SK-N-SH (cell line): ENCODE data around the gene TBKBP1. TPM values are rescaled to one million over a fixed set of nuclear protein-coding genes. Genes with fewer than 3 reads are reported as not detected.

ENCODE experiments used
- CTCF ChIA-PET: fragments of 300-600, 350-600 bp; formaldehyde crosslinking; extraction: SDS; loops from one replicate; lab custom pipeline; 2021; lab: Yijun Ruan, JAX
- POLR2A ChIA-PET: fragments of 350-600 bp; sonication (Branson Sonifier 250); formaldehyde crosslinking; extraction: SDS; loops from one replicate; lab custom pipeline; 2020; ENCODE audit warnings: antibody characterized with exemption, inconsistent platforms; lab: Yijun Ruan, JAX
- DNase-seq: peaks from one replicate; pipeline ENCODE4 v3.0.0; 2012
- H2AFZ ChIP-seq: fragments of 200-600 bp; sonication (generic); 2 replicates; pipeline ENCODE4 v1.8.1; 2016; ENCODE audit warnings: antibody characterized with exemption, mild to moderate bottlenecking, low read depth
- H3F3A ChIP-seq: fragments of 200-600 bp; sonication (generic); replicated peaks from 2 replicates; pipeline ENCODE3; 2016; ENCODE audit warnings: antibody characterized with exemption, mild to moderate bottlenecking; ENCODE audit not compliant: insufficient read depth
- H3K27ac ChIP-seq, 2 experiments: fragments of 200-500 bp in 1 of 2; fragments of 200-600 bp in 1 of 2; sonication (Bioruptor generic) in 1 of 2; sonication (generic), shearing (Covaris generic) in 1 of 2; 2 replicates each; pipeline versions ENCODE4 v1.5.1 to v1.6.1; 2014 to 2016; ENCODE audit warnings: low read depth in 2 of 2, inconsistent platforms in 1 of 2, low read length in 1 of 2, mild to moderate bottlenecking in 1 of 2, mixed read lengths in 1 of 2
- H3K27me3 ChIP-seq: fragments of 200-600 bp; sonication (generic), shearing (Covaris generic); 2 replicates; pipeline ENCODE4 v1.6.1; 2016; ENCODE audit warnings: mixed run types; ENCODE audit not compliant: insufficient read depth
- H3K36me3 ChIP-seq, 2 experiments: fragments of 200-500 bp in 1 of 2; fragments of 200-600 bp in 1 of 2; sonication (Bioruptor generic) in 1 of 2; sonication (generic) in 1 of 2; replicated peaks in 1 of 2; 2 replicates each; pipeline versions ENCODE3 to v1.5.1; 2014 to 2016; ENCODE audit warnings: low read length in 1 of 2, mild to moderate bottlenecking in 1 of 2; ENCODE audit not compliant: insufficient read depth in 2 of 2, control insufficient read depth in 1 of 2
- H3K4me1 ChIP-seq, 2 experiments: fragments of 200-500 bp in 1 of 2; fragments of 200-600 bp in 1 of 2; sonication (Bioruptor generic) in 1 of 2; sonication (generic), shearing (Covaris generic) in 1 of 2; 2 replicates each; pipeline versions ENCODE4 v1.5.1 to v1.6.1; 2014 to 2016; ENCODE audit warnings: low read depth in 1 of 2, low read length in 1 of 2, mixed run types in 1 of 2; ENCODE audit not compliant: insufficient read depth in 2 of 2, control insufficient read depth in 1 of 2
- H3K4me2 ChIP-seq: fragments of 200-600 bp; sonication (generic), shearing (Covaris generic); 2 replicates; pipeline ENCODE4 v1.6.1; 2017; ENCODE audit warnings: mixed run types
- H3K4me3 ChIP-seq, 2 experiments: fragments of 200-500 bp in 1 of 2; fragments of 200-600 bp in 1 of 2; sonication (Bioruptor generic) in 1 of 2; sonication (generic), shearing (Covaris generic) in 1 of 2; 2 replicates each; pipeline versions ENCODE4 v1.5.1 to v1.8.1; 2014 to 2016; ENCODE audit warnings: low read depth in 2 of 2, inconsistent platforms in 1 of 2, low read length in 1 of 2, mild to moderate bottlenecking in 1 of 2, mixed read lengths in 1 of 2, moderate library complexity in 1 of 2
- H3K79me2 ChIP-seq: fragments of 200-600 bp; sonication (generic); 2 replicates; pipeline ENCODE4 v1.8.1; 2017; ENCODE audit warnings: mild to moderate bottlenecking; ENCODE audit not compliant: insufficient read depth
- H3K9ac ChIP-seq: fragments of 200-600 bp; sonication (generic); 2 replicates; pipeline ENCODE4 v1.6.1; 2017; ENCODE audit warnings: mixed run types
- H3K9me2 ChIP-seq: fragments of 200-600 bp; sonication (generic); 2 replicates; pipeline ENCODE4 v1.6.1; 2017; ENCODE audit warnings: mixed run types
- H3K9me3 ChIP-seq: fragments of 200-600 bp; sonication (generic); 2 replicates; pipeline ENCODE4 v1.6.1; 2017; ENCODE audit warnings: mixed run types, mild to moderate bottlenecking, moderate library complexity
- H4K20me1 ChIP-seq: fragments of 200-600 bp; sonication (generic); 2 replicates; pipeline ENCODE4 v1.6.1; 2017; ENCODE audit warnings: mild to moderate bottlenecking, mixed run types; ENCODE audit not compliant: insufficient read depth
- CHD2 ChIP-seq: fragments of 150-350 bp; IDR thresholded peaks from 2 replicates; pipeline ENCODE4 v1.6.1; 2018; ENCODE audit warnings: low read length; ENCODE audit not compliant: partially characterized antibody
- CTCF ChIP-seq: fragments of 200-600 bp; sonication (generic); IDR thresholded peaks from 2 replicates; pipeline ENCODE4 v1.6.1; 2017; ENCODE audit warnings: antibody characterized with exemption, mild to moderate bottlenecking, moderate library complexity
- FOXM1 ChIP-seq: IDR thresholded peaks from 2 replicates; pipeline ENCODE4 v1.4.0; 2012; ENCODE audit warnings: low read depth, mild to moderate bottlenecking
- MEF2A ChIP-seq: IDR thresholded peaks from 2 replicates; pipeline ENCODE4 v1.4.0; 2012; ENCODE audit warnings: low read depth, borderline replicate concordance
- REST ChIP-seq: IDR thresholded peaks from 2 replicates; pipeline ENCODE4 v1.6.1; 2012; ENCODE audit warnings: mild to moderate bottlenecking, low read depth, low read length, moderate library complexity
- RFX5 ChIP-seq: IDR thresholded peaks from 2 replicates; pipeline ENCODE4 v1.6.1; 2012; ENCODE audit warnings: mild to moderate bottlenecking, improper control_type of control experiment, low read length
- RXRA ChIP-seq: IDR thresholded peaks from 2 replicates; pipeline ENCODE4 v1.4.0; 2012; ENCODE audit warnings: low read depth, mild to moderate bottlenecking, borderline replicate concordance
- SIN3A ChIP-seq: IDR thresholded peaks from 2 replicates; pipeline ENCODE4 v1.6.1; 2012; ENCODE audit warnings: low read depth, mild to moderate bottlenecking, low read length, moderate library complexity, borderline replicate concordance
- SMC3 ChIP-seq: IDR thresholded peaks from 2 replicates; pipeline ENCODE4 v1.6.1; 2012; ENCODE audit warnings: low read depth, low read length, improper control_type of control experiment
- TCF12 ChIP-seq: IDR thresholded peaks from 2 replicates; pipeline ENCODE4 v1.4.0; 2012
- USF1 ChIP-seq: IDR thresholded peaks from 2 replicates; pipeline ENCODE4 v1.4.0; 2012; ENCODE audit warnings: low read depth, borderline replicate concordance
- USF2 ChIP-seq: fragments of 150-350 bp; IDR thresholded peaks from 2 replicates; pipeline ENCODE4 v1.6.1; 2017; ENCODE audit warnings: antibody characterized with exemption, low read length, low read depth, borderline replicate concordance
- WGBS: methylation state at CpG from one replicate; pipeline ENCODE4 v1.1.6; 2017; ENCODE audit warnings: low lambda C conversion rate; 5-methylcytosine and 5-hydroxymethylcytosine counted together
- polyA plus RNA-seq, 3 experiments: library from polyadenylated mRNA; depleted of rRNA; stranded (reverse); fragments of >200 nt; gene quantifications; 2 replicates each; pipeline ENCODE4 v1.2.3, GENCODE V29; 2012

The TBKBP1 gene
- polyA plus RNA-seq, 1 of the 3 experiments (the other 2 are of a cell fraction): 14.4 TPM

GRCh38 chr17:47741109-47741792 lies 47.3 kb downstream of the TBKBP1 start:
- 65% methylated on average over 11 of the region's 11 CpGs for WGBS
- H3K9me2 ChIP-seq: no peaks in the 10 kb centered on the region
- ChIA-PET CTCF (interaction anchor here (0.7 to 13.6 kb wide), 23 partner anchors 9 to 136 kb away, joined by 3 to 211 read pairs (median 6); partner anchors contain the start of genes TBKBP1 and TBX21), POLR2A (interaction anchor here (0.9 kb wide), 1 partner anchor 8 kb away, joined by 3 read pairs; the partner anchor contains the start of gene TBX21)
- TF ChIP-seq RXRA: no peak
- TF ChIP-seq CTCF: no peak
- TF ChIP-seq SMC3: no peak
- TF ChIP-seq SIN3A: no peak
- no peak for TF ChIP-seq FOXM1
- no peak for TF ChIP-seq TCF12
- TF ChIP-seq RFX5: no peak
- no peak for TF ChIP-seq USF1
- TF ChIP-seq USF2: no peak
- TF ChIP-seq CHD2: no peak
- no peak overlapping the region for H3K9ac ChIP-seq
- H3K27ac ChIP-seq: no peak overlapping the region
- peaks cover 82% of the 10 kb centered on the region for H3K27me3 ChIP-seq
- no peak overlapping the region for H2AFZ ChIP-seq
- H3K79me2 ChIP-seq: no peaks in the 10 kb centered on the region
- no peaks in the 10 kb centered on the region for H4K20me1 ChIP-seq
- no peak overlapping the region for H3K4me2 ChIP-seq
- peaks cover 0 to 6% of the 10 kb centered on the region in 2 experiments; a peak in 1 of 4 replicates for H3K4me1 ChIP-seq
- H3F3A ChIP-seq: no peaks in the 10 kb centered on the region
- H3K9me3 ChIP-seq: no peaks in the 10 kb centered on the region
- H3K36me3 ChIP-seq: no peaks in the 10 kb centered on the region
- H3K4me3 ChIP-seq: no peak overlapping the region
- DNase-seq: no peak

- 71% methylated on average over 9 of the region's 9 CpGs for WGBS
- no peak for DNase-seq
- Histone ChIP-seq H3K27me3 (peaks cover 81% of the 10 kb centered on the region), H3K79me2 (no peaks in the 10 kb centered on the region), H3K4me3 (no peak overlapping the region), H3K9ac (no peak overlapping the region), H3K36me3 (no peaks in the 10 kb centered on the region), H3K9me3 (no peaks in the 10 kb centered on the region), H3F3A (no peaks in the 10 kb centered on the region), H3K4me2 (no peak overlapping the region), H3K4me1 (peaks cover 0 to 6% of the 10 kb centered on the region in 2 experiments; a peak in 1 of 4 replicates), H3K27ac (no peak overlapping the region), H3K9me2 (no peaks in the 10 kb centered on the region), H2AFZ (no peak overlapping the region), H4K20me1 (no peaks in the 10 kb centered on the region)
- POLR2A ChIA-PET: interaction anchor here (0.7 to 0.9 kb wide), 2 partner anchors 9 to 41 kb away, joined by 3 read pairs; partner anchors contain the start of gene TBX21
- CTCF ChIA-PET: interaction anchor here (0.6 to 13.6 kb wide), 28 partner anchors 9 to 206 kb away, joined by 3 to 211 read pairs (median 4); partner anchors contain the start of genes TBKBP1 and TBX21
- no peak for TF ChIP-seq REST
- TF ChIP-seq USF1: no peak
- TF ChIP-seq MEF2A: no peak
Observed at GRCh38 chr17:47741793-47742145, 47.8 kb downstream of the TBKBP1 start.
